Thyroid gland (tissue), 4 donors: ENCODE measurements around the gene CLSTN2.

Experiments used
- CTCF ChIP-seq, 6 experiments: fragments of 200-600 bp in 3 of 6; fragments of 450-650 bp in 3 of 6; sonication (generic) in 3 of 6; IDR thresholded peaks; one replicate each; pipeline ENCODE4 v1.5.1; 2016 to 2019; ENCODE audit warnings: antibody characterized with exemption in 6 of 6, mild to moderate bottlenecking in 2 of 6, inconsistent platforms in 1 of 6, moderate library complexity in 1 of 6
- POLR2A ChIP-seq, 2 donors: fragments of 450-650 bp; IDR thresholded peaks; one replicate each; pipeline ENCODE4 v1.6.1; 2017; ENCODE audit warnings: antibody characterized with exemption in 2 of 2, mild to moderate bottlenecking in 2 of 2, moderate library complexity in 1 of 2

- TF ChIP-seq CTCF (IDR thresholded peaks at IDR 0.05): no peak
- TF ChIP-seq POLR2A (IDR thresholded peaks at IDR 0.05): no peak
These were observed 449.2 kb downstream of the CLSTN2 start for GRCh38 chr3:140384028-140384771.
